Measurements from ENCODE around the gene ERCC8. TPM values are rescaled to one million over a fixed set of nuclear protein-coding genes. Genes with fewer than 3 reads are reported as not detected.
"Not testable (repeated sequence)": the region's sequence is repeated elsewhere in the genome, so short reads cannot be mapped to it uniquely, and the experiment has no call there.

ERCC8 gene
- total RNA-seq, 4 donors from 2014 or later = 5.0 to 29.1 (median 11.9) TPM

DNA sequence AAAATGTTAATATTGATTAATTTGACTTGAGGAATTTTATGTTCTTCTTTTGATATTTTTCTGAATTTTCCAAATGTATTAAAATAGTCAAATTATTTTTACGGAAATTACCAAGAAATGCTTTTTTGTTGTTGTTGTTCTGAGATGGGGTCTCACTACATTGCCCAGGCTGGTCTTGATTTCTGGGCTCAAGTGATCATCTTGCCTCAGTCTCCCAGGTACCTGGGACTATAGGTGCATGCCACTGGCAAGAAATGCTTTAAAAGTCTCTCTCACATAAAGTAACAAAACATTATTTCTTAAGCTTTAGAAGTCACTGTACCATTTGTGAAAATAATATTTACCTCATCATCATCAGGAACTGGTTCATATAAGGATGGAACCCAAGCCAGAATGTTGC is 57.8 kb downstream of the ERCC8 start:
- no peak for DNase-seq (ENCODE audit: low spot score in 2 of 2)
- 93 to 98% methylated on average over 1 of the region's 1 CpG for WGBS, 2 donors
- TF ChIP-seq POLR2A (IDR thresholded peaks at IDR 0.05) = no peak
- TF ChIP-seq, protein P1, sequence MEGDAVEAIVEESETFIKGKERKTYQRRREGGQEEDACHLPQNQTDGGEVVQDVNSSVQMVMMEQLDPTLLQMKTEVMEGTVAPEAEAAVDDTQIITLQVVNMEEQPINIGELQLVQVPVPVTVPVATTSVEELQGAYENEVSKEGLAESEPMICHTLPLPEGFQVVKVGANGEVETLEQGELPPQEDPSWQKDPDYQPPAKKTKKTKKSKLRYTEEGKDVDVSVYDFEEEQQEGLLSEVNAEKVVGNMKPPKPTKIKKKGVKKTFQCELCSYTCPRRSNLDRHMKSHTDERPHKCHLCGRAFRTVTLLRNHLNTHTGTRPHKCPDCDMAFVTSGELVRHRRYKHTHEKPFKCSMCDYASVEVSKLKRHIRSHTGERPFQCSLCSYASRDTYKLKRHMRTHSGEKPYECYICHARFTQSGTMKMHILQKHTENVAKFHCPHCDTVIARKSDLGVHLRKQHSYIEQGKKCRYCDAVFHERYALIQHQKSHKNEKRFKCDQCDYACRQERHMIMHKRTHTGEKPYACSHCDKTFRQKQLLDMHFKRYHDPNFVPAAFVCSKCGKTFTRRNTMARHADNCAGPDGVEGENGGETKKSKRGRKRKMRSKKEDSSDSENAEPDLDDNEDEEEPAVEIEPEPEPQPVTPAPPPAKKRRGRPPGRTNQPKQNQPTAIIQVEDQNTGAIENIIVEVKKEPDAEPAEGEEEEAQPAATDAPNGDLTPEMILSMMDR (IDR thresholded peaks at IDR 0.05) = no peak
- intact Hi-C loops (cut with DNase I; ENCODE audit: low total_unique reads) = no loop called here
- no peak overlapping the region for H3K4me3 ChIP-seq (ENCODE audit: low read depth, poor library complexity, severe bottlenecking)

DNA sequence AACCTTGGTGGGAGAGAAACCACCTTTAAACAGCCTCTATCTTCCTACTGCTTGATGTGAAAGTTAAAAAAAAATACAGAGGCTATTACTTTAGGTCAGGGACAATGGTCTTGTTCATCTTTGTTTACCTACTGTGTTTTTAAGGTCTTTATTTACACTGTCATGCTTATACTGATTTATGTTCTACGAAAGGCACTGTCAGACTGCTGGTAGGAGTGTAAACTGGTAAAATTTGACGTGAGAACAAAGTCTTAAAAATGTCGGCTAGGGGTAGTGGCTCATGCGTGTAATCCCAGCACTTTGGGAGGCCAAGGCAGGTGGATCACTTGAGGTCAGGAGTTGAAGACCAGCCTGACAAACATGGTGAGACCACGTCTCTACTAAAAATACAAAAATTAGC is 58.7 kb downstream of the ERCC8 start:
- WGBS, 2 donors = 83 to 97% methylated on average over 5 of the region's 5 CpGs
- intact Hi-C loops (cut with DNase I; ENCODE audit: low total_unique reads) = no loop called here
- TF ChIP-seq POLR2A (IDR thresholded peaks at IDR 0.05) = no peak
- TF ChIP-seq, protein P1 (IDR thresholded peaks at IDR 0.05) = no peak
- no peak overlapping the region for H3K4me3 ChIP-seq (ENCODE audit: low read depth, poor library complexity, severe bottlenecking)
- no peak for DNase-seq (ENCODE audit: low spot score in 2 of 2)

DNA sequence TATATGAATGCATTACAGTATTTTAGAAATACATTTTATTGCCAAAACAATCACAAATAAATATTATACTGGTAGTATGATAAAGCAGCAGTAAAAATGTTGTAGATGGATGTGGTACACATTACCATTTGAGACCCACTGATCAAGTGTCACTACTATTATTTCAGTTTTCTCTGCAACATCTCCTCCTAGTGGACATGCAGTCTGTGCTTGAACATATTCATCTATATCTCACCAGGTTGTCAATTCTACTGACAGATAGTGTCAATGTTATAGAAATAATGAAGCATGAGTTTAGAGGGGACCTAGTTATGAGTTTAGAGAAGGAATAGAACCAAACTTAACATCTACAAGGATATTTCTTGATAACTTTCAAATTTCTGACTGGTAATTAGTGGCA is 61.6 kb downstream of the ERCC8 start:
- H3K4me3 ChIP-seq (ENCODE audit: low read depth, poor library complexity, severe bottlenecking) = no peak overlapping the region
- no peak for DNase-seq (ENCODE audit: low spot score in 2 of 2)
- TF ChIP-seq, protein P1 (IDR thresholded peaks at IDR 0.05) = no peak
- no peak for TF ChIP-seq POLR2A (IDR thresholded peaks at IDR 0.05)
- intact Hi-C loops (cut with DNase I; ENCODE audit: low total_unique reads) = no loop called here

DNA sequence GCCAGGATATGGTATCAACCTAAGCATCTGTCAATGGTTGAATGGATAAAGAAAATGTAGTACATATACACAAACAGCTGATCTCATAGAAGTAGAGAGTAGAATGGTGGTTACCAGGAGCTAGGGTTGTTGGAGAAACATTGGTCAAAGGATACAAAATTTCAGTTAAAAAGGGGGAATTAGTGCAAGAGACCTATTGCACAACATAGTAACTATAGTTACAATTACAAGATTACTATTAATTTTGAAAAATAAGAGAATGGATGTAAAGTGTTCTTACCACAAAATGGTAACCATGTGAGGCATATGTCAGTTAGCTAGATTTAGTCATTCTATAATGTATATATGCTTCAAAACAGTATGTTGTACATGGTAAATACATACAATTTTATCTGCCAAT is 72.0 kb downstream of the ERCC8 start:
- intact Hi-C loops (cut with DNase I; ENCODE audit: low total_unique reads) = no loop called here
- TF ChIP-seq, protein P1 (IDR thresholded peaks at IDR 0.05) = no peak
- TF ChIP-seq POLR2A (IDR thresholded peaks at IDR 0.05) = no peak

DNA sequence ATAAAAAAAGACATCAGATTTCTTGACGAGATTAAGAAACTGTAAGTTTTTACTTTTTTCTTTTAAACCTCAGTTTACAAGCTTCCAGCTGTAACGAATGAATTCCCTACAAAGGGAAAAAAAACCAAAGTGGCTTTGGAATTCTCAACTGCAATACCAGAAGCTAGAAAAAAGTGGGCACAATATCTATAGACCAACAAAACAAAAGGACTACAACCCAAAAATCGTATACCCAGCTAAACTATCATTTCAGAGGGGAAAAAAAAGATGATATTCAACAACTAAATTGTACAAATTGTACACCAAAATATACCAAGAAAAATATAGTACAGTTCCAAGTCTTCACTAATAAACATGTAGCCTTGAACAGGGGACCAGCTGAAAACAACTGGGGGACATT is 74.0 kb downstream of the ERCC8 start:
- no peak for DNase-seq (ENCODE audit: low spot score in 2 of 2)
- TF ChIP-seq, protein P1 (IDR thresholded peaks at IDR 0.05) = no peak
- TF ChIP-seq POLR2A (IDR thresholded peaks at IDR 0.05) = no peak
- no peak overlapping the region for H3K4me3 ChIP-seq (ENCODE audit: low read depth, poor library complexity, severe bottlenecking)
- intact Hi-C loops (cut with DNase I; ENCODE audit: low total_unique reads) = no loop called here
- WGBS, 2 donors = 95 to 96% methylated on average over 3 of the region's 3 CpGs

More for the DNA sequence above, 72.0 kb downstream of the ERCC8 start:
- no peak overlapping the region for H3K4me3 ChIP-seq (ENCODE audit: low read depth, poor library complexity, severe bottlenecking)
- no peak for DNase-seq (ENCODE audit: low spot score in 2 of 2)

DNA sequence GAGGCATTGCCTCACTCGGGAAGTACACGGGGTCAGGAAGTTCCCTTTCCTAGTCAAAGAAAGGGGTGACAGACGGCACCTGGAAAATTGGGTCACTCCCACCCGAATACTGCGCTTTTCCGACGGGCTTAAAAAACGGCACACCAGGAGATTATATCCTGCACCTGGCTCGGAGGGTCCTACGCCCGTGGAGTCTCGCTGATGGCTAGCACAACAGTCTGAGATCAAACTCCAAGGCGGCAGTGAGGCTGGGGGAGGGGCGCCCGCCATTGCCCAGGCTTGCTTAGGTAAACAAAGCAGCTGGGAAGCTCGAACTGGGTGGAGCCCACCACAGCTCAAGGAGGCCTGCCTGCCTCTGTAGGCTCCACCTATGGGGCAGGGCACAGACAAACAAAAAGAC is 84.3 kb downstream of the ERCC8 start:
- H3K4me3 ChIP-seq (ENCODE audit: low read depth, poor library complexity, severe bottlenecking); DNase-seq (ENCODE audit: low spot score in 2 of 2); intact Hi-C loops (cut with DNase I; ENCODE audit: low total_unique reads): not testable (repeated sequence)
- WGBS, 2 donors = 92 to 95% methylated on average over 15 to 16 of the region's 16 CpGs

Measured in lower leg skin (tissue), 4 donors.